H7 (cell line): ENCODE data around the gene SEMA3C. TPM values are rescaled to one million over a fixed set of nuclear protein-coding genes. Genes with fewer than 3 reads are reported as not detected.

Experiments used
- DNase-seq: peaks from one replicate; pipeline ENCODE4 v3.0.0; 2012
- H3K27me3 ChIP-seq: 2 replicates; pipeline ENCODE4 v1.6.0; 2011; ENCODE audit warnings: mild to moderate bottlenecking, low read length; ENCODE audit not compliant: control insufficient read depth, insufficient read depth
- H3K36me3 ChIP-seq: replicated peaks from 2 replicates; pipeline ENCODE4 v1.5.1; 2011; ENCODE audit warnings: low read length; ENCODE audit not compliant: control insufficient read depth, insufficient read depth
- H3K4me3 ChIP-seq: 2 replicates; pipeline ENCODE4 v1.5.1; 2011; ENCODE audit warnings: low read depth, mild to moderate bottlenecking, control low read depth, low read length, moderate library complexity; ENCODE audit not compliant: insufficient read depth
- total RNA-seq: library from RNA; depleted of rRNA; stranded (reverse); fragments of >200 nt; shearing (Covaris generic); gene quantifications from 2 replicates; pipeline ENCODE4 v1.2.3, GENCODE V29; 2014

The SEMA3C gene
- total RNA-seq, 1 experiment from 2014 or later = 2.1 TPM

DNA sequence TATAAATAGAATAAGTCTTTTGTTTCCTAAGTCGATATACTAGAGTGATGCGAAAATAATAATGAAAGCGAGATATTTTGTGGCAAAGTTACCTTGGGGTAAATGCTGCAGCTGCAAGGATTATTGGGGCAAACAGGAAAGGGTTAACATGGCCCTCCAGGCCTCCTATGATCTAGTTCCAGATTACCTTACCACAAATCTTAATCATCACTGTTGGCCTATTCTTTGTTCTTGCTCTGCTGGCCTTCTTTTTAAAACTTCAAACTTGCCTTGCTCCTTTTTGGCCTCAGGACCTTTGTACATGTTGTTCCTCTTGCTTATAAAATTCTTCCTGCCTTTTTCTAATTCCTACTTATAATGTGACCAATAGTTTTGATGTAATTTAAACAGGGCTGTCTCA is 81.5 kb downstream of the SEMA3C start:
- no peaks in the 10 kb centered on the region for H3K36me3 ChIP-seq
- no peak for DNase-seq
- H3K27me3 ChIP-seq = no peaks in the 10 kb centered on the region
- no peak overlapping the region for H3K4me3 ChIP-seq

DNA sequence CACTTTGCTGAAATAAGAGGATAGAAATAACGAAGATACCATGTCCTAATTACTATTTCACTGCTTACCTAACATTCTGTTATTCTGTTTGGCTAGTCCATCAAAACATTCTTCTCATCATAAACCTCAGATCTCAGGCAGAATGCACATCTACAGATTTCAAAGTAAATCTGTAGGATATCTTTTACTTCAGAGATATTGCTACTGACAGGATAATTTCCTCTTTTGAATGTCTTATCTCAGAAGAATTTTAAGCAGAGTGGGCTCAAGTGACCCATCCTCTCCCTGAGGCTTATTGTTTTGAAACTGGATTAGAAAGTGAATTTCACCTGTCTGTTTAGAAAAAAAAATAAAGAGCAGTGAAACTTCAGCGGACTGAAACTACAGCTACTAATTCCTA is 83.6 kb downstream of the SEMA3C start:
- no peak overlapping the region for H3K4me3 ChIP-seq
- H3K36me3 ChIP-seq = no peaks in the 10 kb centered on the region
- no peaks in the 10 kb centered on the region for H3K27me3 ChIP-seq
- no peak for DNase-seq

DNA sequence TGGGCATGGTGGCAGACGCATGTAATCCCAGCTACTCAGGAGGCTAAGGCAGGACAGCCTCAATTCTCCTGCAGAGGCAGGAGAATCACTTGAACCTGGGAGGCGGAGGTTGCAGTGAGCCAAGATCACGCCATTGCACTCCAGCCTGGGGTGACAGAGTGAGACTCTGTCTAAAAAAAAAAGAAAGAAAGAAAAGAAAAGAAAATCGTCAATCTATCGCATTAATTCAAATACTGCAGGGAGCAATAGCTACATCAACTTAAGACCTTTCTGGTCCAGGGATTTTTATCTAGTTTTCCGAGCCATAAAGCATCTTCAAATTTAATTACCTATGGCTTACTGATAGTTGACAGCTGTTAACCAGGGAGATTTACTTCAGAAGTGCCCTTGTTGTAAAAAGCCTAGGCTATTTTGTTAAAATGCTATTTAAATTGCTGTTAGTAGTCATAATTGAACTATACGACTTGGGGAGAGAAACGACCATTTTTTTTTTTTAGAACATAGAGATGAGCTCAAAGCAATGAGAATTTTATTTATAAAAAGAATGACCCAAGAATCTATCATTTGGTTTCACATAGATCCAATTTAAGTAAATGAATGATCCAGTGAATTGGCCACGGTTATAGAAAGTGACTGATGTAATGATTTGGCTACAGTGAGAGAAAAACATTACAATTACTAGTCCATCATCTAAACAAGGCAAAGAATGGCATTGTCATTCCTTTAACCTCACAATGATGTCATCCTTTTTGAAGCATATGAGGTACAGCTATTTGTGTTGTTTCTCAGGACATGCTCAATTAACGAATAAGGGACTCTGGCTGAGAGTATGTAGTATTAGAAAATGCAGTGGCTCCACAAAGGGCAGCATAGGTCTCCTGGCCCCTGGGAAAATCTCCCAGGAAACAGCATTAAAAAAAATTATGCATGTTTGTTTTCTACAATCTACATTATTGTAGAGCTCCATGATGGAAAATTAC is 85.3 kb downstream of the SEMA3C start:
- no peaks in the 10 kb centered on the region for H3K36me3 ChIP-seq
- DNase-seq = no peak

DNA sequence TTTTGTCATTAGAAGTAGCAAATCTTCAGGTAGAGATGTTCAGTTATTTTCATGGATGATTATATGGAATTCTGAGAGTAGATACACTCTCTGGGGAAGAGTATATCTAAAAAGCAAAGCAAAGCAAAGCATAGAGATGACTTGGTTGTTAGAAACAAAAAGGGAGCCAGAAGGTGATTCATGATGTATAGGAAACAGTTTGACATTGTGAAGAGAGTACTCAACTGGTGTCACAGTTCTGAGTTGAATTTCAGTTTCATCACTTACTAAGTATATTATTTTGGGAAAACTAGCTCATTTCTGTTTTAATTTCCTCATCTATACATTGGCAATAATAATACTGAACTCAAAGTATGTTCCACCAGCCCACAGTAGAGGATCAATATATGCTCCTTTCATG is 86.8 kb downstream of the SEMA3C start:
- Histone ChIP-seq H3K4me3 (no peak overlapping the region), H3K36me3 (no peaks in the 10 kb centered on the region), H3K27me3 (no peaks in the 10 kb centered on the region)
- no peak for DNase-seq

More for the DNA sequence above, 85.3 kb downstream of the SEMA3C start:
- H3K27me3 ChIP-seq = no peaks in the 10 kb centered on the region
- no peak overlapping the region for H3K4me3 ChIP-seq

DNA sequence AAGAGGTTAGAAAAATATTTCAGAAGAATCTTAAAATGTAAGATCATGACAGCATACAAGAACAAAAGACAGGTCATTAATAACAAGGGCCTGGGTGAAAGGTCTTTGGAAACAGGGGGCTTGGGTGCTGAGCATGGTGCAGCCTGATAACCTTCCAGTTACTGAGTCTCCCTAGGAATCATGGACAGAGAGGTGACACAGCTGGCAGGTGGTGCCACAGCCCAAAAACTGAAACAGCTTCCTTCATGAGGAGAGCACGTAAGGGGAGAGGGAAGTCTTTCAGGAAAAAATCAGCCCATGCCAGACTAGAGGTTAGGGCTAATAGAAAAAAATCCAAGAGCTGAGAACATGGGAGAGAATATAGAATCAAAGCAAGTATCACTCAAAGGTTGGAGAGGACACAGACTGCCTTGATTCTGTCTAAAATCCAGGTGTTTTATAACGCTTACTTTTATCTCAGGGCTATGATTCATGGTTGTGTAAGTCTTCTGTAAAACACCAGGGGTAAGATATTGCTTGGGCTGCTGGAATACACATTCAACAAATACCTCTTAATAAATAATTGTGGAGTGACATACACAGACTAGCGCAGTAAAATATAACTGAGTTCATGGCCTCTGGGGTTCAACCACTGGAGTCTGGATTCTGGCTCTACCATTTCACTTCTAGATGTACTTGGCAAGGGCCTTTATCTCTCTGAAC is 88.1 kb downstream of the SEMA3C start:
- DNase-seq = no peak
- no peak overlapping the region for H3K4me3 ChIP-seq
- no peaks in the 10 kb centered on the region for H3K27me3 ChIP-seq
- H3K36me3 ChIP-seq = no peaks in the 10 kb centered on the region

DNA sequence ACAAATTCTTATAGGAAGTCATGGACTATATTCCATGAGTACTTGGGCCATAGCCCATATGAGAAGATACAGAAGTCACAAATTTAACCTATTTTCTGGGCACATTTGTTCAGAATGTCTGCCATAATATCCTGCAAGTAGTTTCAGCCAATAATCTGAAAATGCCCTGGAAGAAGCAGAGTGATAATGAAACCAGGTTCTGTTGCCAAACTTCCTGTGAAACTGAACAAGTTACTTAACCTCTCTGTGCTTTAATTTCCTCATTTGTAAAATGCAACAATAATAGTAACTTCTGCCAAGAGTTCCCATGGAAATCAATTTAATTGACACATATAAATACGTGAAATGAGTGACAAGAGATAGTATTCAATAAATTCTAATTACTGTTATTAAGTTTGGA is 88.8 kb downstream of the SEMA3C start:
- Histone ChIP-seq H3K27me3 (no peaks in the 10 kb centered on the region), H3K36me3 (no peaks in the 10 kb centered on the region), H3K4me3 (no peak overlapping the region)
- DNase-seq = no peak

DNA sequence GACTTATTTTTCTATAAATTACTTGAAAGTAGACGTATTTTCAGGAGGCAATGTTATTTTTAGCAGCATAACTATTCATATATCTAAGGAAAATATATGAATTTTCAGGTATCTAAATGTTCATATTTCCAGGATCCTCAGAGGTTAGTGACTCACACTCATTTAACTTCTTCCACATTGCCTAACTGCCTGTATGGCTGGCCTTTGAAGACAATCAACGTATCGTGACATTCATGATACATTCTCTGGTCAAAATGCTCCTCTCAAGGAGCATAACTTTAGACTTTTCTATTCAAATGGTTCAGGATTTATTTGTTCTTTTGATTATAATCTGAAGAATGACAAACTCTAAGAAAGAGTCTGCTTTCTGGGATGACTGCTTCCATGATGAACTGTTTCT is 89.3 kb downstream of the SEMA3C start:
- Histone ChIP-seq H3K4me3 (no peak overlapping the region), H3K27me3 (no peaks in the 10 kb centered on the region), H3K36me3 (no peaks in the 10 kb centered on the region)
- DNase-seq = no peak

DNA sequence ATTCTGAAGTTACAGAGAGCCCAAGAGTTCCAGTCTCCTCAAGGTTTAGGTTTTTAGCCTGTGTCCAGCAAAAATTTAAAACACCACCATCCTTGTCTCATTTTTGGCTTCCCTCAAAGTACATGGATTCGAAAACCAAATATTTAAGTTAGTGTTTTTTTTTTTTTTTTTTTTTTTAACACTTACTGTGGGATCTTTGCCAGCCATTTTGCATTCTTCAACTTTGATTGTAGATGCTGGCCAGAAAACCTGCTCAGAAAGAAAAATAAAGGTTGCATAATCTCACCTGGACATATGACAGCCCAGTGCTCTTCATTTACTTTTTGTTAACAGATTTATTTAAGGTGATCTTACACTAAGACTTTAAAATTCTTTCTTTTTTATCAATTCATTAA is 91.6 kb downstream of the SEMA3C start:
- H3K27me3 ChIP-seq = no peaks in the 10 kb centered on the region
- no peak overlapping the region for H3K4me3 ChIP-seq
- no peak for DNase-seq
- no peaks in the 10 kb centered on the region for H3K36me3 ChIP-seq

DNA sequence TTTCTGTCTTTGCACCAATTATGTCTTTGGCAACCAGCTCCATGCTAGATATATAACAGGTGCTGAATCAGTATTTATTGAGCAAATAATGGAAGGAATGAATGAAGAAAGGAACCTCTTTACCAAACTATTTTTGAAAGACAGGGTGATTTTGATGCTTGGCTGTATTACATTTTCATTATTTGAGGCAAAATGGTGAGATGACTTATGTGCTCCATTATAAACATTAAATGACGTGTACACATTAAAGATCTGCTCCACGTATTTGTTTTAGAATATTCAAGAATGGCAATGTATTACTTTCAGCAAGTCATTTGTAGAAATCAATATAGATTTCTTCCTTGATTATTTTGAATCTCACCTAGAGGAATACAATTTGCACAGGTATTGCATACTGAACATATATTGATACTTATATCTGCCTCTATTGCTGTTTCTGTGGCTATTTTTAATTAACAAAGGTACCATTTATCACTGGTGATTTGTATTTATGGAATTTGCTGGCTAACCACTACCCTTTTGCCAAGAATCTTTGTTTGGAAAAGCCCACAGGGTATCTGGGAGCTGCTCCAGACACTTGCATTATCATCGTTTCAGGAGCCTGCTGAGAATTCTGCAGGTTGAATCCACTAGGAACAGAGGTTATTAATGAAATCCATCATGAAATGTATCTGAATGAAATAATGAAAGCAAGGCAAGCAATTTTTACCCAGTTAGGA is 92.2 kb downstream of the SEMA3C start:
- DNase-seq = no peak
- Histone ChIP-seq H3K27me3 (no peaks in the 10 kb centered on the region), H3K4me3 (no peak overlapping the region), H3K36me3 (no peaks in the 10 kb centered on the region)

DNA sequence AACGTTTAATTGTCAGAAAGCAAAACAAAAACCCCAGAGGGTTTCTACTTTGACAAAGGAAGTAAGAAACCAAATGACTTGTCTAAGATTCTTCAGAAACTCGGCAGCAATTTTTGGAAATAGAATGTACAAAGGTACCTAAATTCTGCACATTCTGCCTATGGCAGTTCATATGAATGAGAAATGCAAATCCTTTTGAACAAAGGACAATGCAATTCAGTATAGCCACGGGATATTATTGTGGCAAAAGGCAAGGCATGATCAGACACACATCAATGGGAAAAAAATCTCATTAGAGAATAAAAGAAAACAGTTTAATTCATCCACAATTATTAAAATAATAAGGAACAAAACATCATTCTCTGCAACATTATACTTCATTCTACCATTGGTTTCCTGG is 93.4 kb downstream of the SEMA3C start:
- Histone ChIP-seq H3K36me3 (no peaks in the 10 kb centered on the region), H3K27me3 (no peaks in the 10 kb centered on the region), H3K4me3 (no peak overlapping the region)
- no peak for DNase-seq

DNA sequence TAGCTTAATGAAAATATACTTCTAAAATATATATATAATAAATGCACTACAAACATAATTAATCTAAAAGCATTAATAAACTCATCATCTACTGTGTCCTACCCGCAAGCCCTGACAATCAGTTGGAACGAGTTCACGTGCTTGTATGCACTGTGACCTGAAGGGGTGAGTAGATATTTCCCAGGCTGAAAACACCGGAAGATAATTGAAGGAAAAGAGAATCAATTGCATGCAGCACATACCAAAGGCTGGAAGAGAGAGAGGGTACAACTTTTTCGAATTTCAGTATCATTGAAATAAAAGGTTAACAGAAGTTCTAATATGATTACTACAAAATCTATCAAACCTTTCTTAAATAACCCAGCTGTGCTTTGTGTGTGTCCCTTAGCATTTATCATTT is 94.6 kb downstream of the SEMA3C start:
- Histone ChIP-seq H3K27me3 (no peaks in the 10 kb centered on the region), H3K4me3 (no peak overlapping the region)

DNA sequence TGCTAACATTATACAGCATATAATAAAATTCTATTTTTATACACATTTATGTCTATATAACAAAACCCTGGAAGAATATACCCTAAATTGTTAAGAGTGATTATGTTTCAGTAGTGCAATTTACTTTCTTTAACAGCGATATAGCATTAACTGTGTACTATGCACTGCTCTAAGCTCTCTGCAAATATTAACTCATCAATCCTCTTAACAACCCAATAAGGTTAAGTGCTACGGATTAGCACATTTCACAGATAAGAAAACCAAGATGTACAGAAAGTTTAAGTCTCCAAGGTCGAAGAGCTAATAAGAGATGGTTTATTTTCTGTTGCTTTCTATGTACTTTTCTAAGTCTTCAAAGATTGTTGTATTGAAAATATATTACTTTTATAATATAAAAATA is 95.8 kb downstream of the SEMA3C start:
- DNase-seq = no peak
- no peaks in the 10 kb centered on the region for H3K27me3 ChIP-seq
- H3K36me3 ChIP-seq = no peaks in the 10 kb centered on the region
- no peak overlapping the region for H3K4me3 ChIP-seq

More for the DNA sequence above, 94.6 kb downstream of the SEMA3C start:
- H3K36me3 ChIP-seq = no peaks in the 10 kb centered on the region
- no peak for DNase-seq

DNA sequence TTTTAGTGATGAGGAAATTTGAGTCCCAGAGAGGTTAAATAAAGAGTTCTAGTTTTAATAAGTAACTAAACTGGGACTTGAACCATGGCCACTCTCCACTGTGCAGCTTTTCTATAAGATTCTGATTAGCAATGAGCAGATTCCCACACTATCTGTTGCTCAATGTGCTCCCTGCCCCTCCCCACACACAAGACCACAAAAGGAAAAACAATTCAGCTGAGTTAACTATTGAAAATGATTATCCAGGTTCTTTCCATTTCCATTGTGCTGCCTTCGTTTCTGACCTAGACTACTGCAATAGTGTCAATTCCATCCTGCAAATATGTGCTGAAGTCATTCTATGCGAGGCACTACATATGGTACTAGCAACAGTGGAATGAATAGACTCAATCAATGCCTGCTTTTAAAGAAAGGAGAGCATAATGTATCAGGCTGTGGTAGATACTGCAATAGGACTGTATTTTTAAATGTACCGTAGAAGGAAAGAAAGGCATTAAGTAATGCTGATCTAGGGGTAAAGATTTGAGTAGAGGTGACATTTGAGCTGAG is 97.0 kb downstream of the SEMA3C start:
- Histone ChIP-seq H3K27me3 (no peaks in the 10 kb centered on the region), H3K4me3 (no peak overlapping the region), H3K36me3 (no peaks in the 10 kb centered on the region)
- DNase-seq = no peak

DNA sequence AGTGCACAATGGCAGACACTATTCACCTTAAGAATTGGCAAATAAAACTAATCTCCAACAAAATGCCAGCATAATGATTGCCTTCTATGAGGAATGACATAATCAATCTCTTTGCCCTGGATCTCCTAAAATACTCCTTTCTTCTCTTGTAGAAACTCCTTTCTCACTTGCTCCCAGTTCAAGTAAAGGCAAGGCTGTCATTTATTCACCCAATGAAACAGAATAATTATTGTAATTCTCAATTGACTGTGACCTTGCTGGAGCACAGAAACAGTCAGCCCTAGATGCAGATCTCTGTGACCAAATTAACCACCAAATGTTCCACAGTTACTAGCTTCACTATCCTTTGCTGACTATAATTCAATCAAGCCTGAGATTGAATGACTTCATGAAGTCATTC is 99.3 kb downstream of the SEMA3C start:
- no peak for DNase-seq
- Histone ChIP-seq H3K36me3 (no peaks in the 10 kb centered on the region), H3K27me3 (no peaks in the 10 kb centered on the region), H3K4me3 (no peak overlapping the region)
